Measurements from ENCODE around the gene NPEPL1. TPM values are rescaled to one million over a fixed set of nuclear protein-coding genes. Genes with fewer than 3 reads are reported as not detected.

The NPEPL1 gene
- total RNA-seq, 1 experiment from 2014 or later, result 18.1 TPM

DNA sequence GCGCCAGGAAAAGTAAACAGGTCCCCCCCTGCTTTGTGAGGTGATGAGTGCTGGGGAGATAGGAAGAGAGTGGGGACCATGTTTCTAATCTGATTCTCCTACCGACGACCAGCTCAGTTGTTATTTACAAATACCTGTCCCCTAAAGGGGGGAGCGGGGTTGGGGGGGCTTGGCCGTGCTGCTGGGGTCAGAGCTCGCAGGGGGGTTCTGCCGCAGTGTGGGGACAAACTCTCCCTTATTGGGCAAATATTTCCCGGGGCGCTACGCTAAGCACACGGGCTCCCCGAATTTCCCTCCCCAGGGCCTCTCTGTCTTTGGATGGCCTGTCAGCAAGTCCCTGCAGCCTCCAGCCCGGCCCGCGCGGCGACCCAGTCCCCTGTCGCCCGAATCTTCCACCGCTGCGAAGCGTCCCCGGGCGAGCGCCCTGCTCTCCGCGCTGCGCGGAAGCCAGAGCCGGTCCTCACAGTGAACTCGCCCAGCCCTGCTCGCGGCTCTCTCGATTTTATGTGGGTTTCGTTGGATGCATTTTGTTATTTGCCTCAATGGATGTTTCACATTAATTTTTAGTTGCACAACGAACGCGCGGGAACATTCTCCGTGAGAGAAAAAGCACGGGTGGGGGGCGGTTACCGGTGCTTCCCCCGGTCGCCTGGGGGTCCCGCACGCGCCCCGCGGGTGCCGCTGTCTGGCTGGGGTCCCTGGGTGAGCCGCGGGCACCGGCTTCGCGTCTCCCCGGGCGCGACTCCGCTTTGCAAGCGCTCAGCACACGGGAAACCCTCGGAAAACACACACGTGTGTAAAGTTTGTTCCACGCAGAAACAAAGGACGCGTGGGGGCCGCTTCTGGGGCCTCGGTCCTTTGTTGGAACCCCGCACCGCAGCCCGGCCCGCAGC, 43.1 kb upstream of the NPEPL1 start:
- Mint-ChIP-seq H3K27me3 (ENCODE audit: unreplicated experiment) (no peaks in the 10 kb centered on the region), H3K4me3 (ENCODE audit: low read depth, unreplicated experiment) (peak overlapping the region; percentile 5), H3K9me3 (ENCODE audit: low read depth, unreplicated experiment) (no peaks in the 10 kb centered on the region), H3K27ac (ENCODE audit: unreplicated experiment) (no peak overlapping the region), H3K4me1 (ENCODE audit: low read depth, unreplicated experiment) (peaks cover 29% of the 10 kb centered on the region), H3K36me3 (ENCODE audit: insufficient read depth, unreplicated experiment) (peaks cover 31% of the 10 kb centered on the region)
- DNase-seq, result no peak
- intact Hi-C loops (cut with micrococcal nuclease; ENCODE audit: unreplicated experiment), result loop anchor here (5.0 kb wide), 2 partner anchors 167 to 412 kb away; no protein-coding TSS in a partner anchor
- no TSS peak for BruUV-seq (replicated peaks)
- TF ChIP-seq, protein P1, sequence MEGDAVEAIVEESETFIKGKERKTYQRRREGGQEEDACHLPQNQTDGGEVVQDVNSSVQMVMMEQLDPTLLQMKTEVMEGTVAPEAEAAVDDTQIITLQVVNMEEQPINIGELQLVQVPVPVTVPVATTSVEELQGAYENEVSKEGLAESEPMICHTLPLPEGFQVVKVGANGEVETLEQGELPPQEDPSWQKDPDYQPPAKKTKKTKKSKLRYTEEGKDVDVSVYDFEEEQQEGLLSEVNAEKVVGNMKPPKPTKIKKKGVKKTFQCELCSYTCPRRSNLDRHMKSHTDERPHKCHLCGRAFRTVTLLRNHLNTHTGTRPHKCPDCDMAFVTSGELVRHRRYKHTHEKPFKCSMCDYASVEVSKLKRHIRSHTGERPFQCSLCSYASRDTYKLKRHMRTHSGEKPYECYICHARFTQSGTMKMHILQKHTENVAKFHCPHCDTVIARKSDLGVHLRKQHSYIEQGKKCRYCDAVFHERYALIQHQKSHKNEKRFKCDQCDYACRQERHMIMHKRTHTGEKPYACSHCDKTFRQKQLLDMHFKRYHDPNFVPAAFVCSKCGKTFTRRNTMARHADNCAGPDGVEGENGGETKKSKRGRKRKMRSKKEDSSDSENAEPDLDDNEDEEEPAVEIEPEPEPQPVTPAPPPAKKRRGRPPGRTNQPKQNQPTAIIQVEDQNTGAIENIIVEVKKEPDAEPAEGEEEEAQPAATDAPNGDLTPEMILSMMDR (IDR thresholded peaks at IDR 0.05; ENCODE audit: unreplicated experiment), result no peak
- CTCF ChIA-PET, result interaction anchor here (0.6 to 0.7 kb wide), 2 partner anchors 30 to 850 kb away, joined by 3 to 6 read pairs; no protein-coding TSS in a partner anchor

DNA sequence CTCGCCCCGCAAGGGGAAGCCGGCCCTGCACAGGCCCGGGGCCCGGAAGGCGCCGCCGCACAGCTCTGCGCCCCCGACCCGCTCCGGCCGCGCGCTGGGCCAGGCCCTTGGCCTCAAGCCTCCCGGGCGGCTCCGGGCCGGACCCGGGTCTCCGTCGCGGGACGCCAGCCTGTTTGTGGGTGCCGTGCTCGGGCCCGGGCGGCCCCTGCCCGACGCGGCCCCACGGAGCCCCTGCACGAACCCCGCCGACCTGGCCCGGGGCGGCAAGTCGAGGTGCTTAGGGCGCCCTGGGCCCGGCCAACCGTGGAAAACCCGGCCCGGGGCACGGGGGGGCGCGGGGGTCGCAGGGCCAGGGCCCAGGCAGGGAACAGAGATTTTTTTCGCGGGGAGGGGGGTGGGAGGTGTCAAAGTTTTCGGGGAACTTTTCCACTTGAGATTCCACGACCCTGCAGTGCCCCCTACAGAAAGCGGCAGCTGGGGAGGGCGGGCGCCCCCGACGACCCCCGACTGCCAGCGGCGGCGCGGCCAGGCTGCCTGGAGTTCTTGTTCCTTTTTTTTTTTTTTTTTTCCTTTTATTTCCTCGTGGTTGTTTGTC, 42.3 kb upstream of the NPEPL1 start:
- CTCF ChIA-PET, result interaction anchor here (0.6 to 1.8 kb wide), 8 partner anchors 13 to 261 kb away, joined by 3 to 9 read pairs (median 6); partner anchors contain the start of gene VAPB
- H3K27me3 Mint-ChIP-seq (ENCODE audit: unreplicated experiment), result no peaks in the 10 kb centered on the region
- intact Hi-C loops (cut with micrococcal nuclease; ENCODE audit: unreplicated experiment), result loop anchor here (5.0 kb wide), 1 partner anchor 413 kb away; no protein-coding TSS in a partner anchor
- peak overlapping the region; percentile 83 for H3K27ac Mint-ChIP-seq (ENCODE audit: unreplicated experiment)
- BruUV-seq (replicated peaks), result no TSS peak
- peaks cover 26% of the 10 kb centered on the region for H3K4me1 Mint-ChIP-seq (ENCODE audit: low read depth, unreplicated experiment)
- no peak for DNase-seq
- H3K9me3 Mint-ChIP-seq (ENCODE audit: low read depth, unreplicated experiment), result no peaks in the 10 kb centered on the region
- peak overlapping the region; percentile 97 for H3K4me3 Mint-ChIP-seq (ENCODE audit: low read depth, unreplicated experiment)
- TF ChIP-seq, protein P1 (IDR thresholded peaks at IDR 0.05; ENCODE audit: unreplicated experiment), result no peak
- peaks cover 31% of the 10 kb centered on the region for H3K36me3 Mint-ChIP-seq (ENCODE audit: insufficient read depth, unreplicated experiment)

DNA sequence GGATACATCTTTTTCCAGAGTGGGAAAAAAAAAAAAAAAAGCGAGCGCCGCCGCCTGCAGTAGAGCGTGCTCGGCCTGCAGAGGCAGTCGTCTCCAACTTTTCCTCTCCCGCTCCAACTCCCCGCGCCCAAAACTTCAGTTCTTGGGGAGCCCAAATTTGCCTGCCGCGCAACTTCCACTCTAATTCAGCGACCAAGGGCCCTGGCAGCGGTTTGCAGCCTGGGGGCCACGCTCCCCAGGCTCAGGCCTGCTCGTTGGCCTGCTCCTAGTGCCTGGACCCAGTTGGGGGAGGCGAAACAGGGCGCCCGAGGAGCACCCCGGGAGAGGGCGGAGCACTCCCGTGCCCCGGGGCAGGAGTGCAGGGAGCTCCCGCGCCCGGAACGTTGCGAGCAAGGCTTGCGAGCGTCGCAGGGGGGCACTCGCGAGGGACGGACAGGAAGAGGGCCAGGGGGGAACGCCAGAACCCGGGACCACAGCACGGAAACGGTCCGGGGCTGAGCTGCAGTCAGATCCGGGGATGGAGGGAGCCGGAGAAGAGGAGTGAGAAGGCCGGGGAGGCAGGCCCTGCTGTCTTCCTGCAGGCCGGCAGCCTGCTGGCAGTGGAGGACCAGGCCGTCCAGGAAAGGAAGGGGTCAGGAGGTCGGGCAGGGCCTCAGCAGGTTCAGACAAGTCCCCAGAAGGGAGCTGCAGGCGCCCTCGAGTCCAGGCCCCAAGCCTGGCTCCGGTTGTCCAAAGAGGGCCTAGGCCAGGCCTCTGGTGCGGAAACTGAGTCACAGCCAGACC, 41.6 kb upstream of the NPEPL1 start, which contains the start of gene STX16:
STX16 (plus strand) TSS at position 508 of the 783 bp plus-strand sequence. CDS start 724 bp downstream, outside the sequence.
- BruUV-seq (replicated peaks), result no TSS peak
- CTCF ChIA-PET, result interaction anchor here (0.6 to 1.8 kb wide), 17 partner anchors 9 to 413 kb away, joined by 3 to 12 read pairs (median 4); partner anchors contain the start of gene VAPB
- TF ChIP-seq, protein P1 (IDR thresholded peaks at IDR 0.05; ENCODE audit: unreplicated experiment), result peak; percentile 96
- Mint-ChIP-seq H3K4me3 (ENCODE audit: low read depth, unreplicated experiment) (peak within 1 kb of the TSS; percentile 97), H3K9me3 (ENCODE audit: low read depth, unreplicated experiment) (no peaks in the 10 kb centered on the region), H3K4me1 (ENCODE audit: low read depth, unreplicated experiment) (peaks cover 19% of the 10 kb centered on the region), H3K27me3 (ENCODE audit: unreplicated experiment) (no peaks in the 10 kb centered on the region), H3K36me3 (ENCODE audit: insufficient read depth, unreplicated experiment) (peaks cover 31% of the 10 kb centered on the region), H3K27ac (ENCODE audit: unreplicated experiment) (peak within 1 kb of the TSS; percentile 83)
- intact Hi-C loops (cut with micrococcal nuclease; ENCODE audit: unreplicated experiment), result loop anchor here (5.0 kb wide), 1 partner anchor 414 kb away; no protein-coding TSS in a partner anchor
- DNase-seq, result peak; percentile 96

DNA sequence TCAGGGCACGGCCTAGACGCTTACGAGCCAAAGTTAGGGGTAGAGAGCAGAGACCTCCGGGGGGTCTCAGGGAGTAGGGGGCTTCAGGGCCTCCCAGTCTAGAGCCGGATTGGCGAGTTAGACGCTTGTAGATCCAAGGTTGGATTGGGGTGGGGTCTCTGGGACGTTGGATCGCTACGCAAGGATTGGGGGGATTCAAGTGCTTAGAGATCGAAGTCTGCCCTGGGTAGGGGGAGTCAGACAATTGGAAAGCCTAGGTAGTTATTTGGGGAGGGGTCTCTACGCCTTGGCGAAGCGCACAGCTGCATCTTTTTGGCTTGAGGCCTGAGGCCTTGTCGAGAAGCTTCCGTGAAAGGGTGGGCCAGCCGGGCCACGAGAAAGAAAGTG, 41.0 kb upstream of the NPEPL1 start:
- Mint-ChIP-seq H3K9me3 (ENCODE audit: low read depth, unreplicated experiment) (no peaks in the 10 kb centered on the region), H3K36me3 (ENCODE audit: insufficient read depth, unreplicated experiment) (peaks cover 36% of the 10 kb centered on the region), H3K4me1 (ENCODE audit: low read depth, unreplicated experiment) (peaks cover 19% of the 10 kb centered on the region), H3K27me3 (ENCODE audit: unreplicated experiment) (no peaks in the 10 kb centered on the region), H3K27ac (ENCODE audit: unreplicated experiment) (peak overlapping the region; percentile 83), H3K4me3 (ENCODE audit: low read depth, unreplicated experiment) (peak overlapping the region; percentile 97)
- intact Hi-C loops (cut with micrococcal nuclease; ENCODE audit: unreplicated experiment), result loop anchor here (5.0 kb wide), 1 partner anchor 414 kb away; no protein-coding TSS in a partner anchor
- TF ChIP-seq, protein P1 (IDR thresholded peaks at IDR 0.05; ENCODE audit: unreplicated experiment), result no peak
- DNase-seq, result no peak
- CTCF ChIA-PET, result interaction anchor here (0.6 to 1.8 kb wide), 18 partner anchors 8 to 414 kb away, joined by 3 to 12 read pairs (median 4); partner anchors contain the start of gene VAPB
- TSS peak; percentile 98 for BruUV-seq (replicated peaks)

Data from Calu3 (cell line).